ENCODE measurements around the gene PDZRN4.

PDZRN4 gene

GRCh38 chr12:41459906-41460214 is 271.7 kb downstream of the PDZRN4 start:
- DNase-seq (ENCODE audit: low read depth): no peak

- no peak for DNase-seq (ENCODE audit: low read depth)
Observed at GRCh38 chr12:41460906-41461305, 272.8 kb downstream of the PDZRN4 start.

- no peak for DNase-seq (ENCODE audit: low read depth)
Observed at GRCh38 chr12:41462312-41462711, 274.2 kb downstream of the PDZRN4 start.

GRCh38 chr12:41465526-41465925 is 277.4 kb downstream of the PDZRN4 start:
- no peak for DNase-seq (ENCODE audit: low read depth)

- DNase-seq (ENCODE audit: low read depth): no peak
Observed at GRCh38 chr12:41466300-41466699, 278.2 kb downstream of the PDZRN4 start.

- DNase-seq (ENCODE audit: low read depth): no peak
Observed at GRCh38 chr12:41466802-41467201, 278.7 kb downstream of the PDZRN4 start.

GRCh38 chr12:41467591-41468325 is 279.6 kb downstream of the PDZRN4 start:
- no peak for DNase-seq (ENCODE audit: low read depth)

GRCh38 chr12:41468341-41468740 is 280.2 kb downstream of the PDZRN4 start:
- DNase-seq (ENCODE audit: low read depth): no peak

- no peak for DNase-seq (ENCODE audit: low read depth)
Observed at GRCh38 chr12:41468756-41469155, 280.6 kb downstream of the PDZRN4 start.

- DNase-seq (ENCODE audit: low read depth): no peak
Observed at GRCh38 chr12:41473441-41473840, 285.3 kb downstream of the PDZRN4 start.

- no peak for DNase-seq (ENCODE audit: low read depth)
Observed at GRCh38 chr12:41474001-41474400, 285.9 kb downstream of the PDZRN4 start.

- DNase-seq (ENCODE audit: low read depth): no peak
Observed at GRCh38 chr12:41476499-41477439, 288.6 kb downstream of the PDZRN4 start.

GRCh38 chr12:41479426-41479825 is 291.3 kb downstream of the PDZRN4 start:
- no peak for DNase-seq (ENCODE audit: low read depth)

GRCh38 chr12:41485203-41485602 is 297.1 kb downstream of the PDZRN4 start:
- no peak for DNase-seq (ENCODE audit: low read depth)

GRCh38 chr12:41486718-41487117 is 298.6 kb downstream of the PDZRN4 start:
- no peak for DNase-seq (ENCODE audit: low read depth)

- no peak for DNase-seq (ENCODE audit: low read depth)
Observed at GRCh38 chr12:41496009-41496408, 307.9 kb downstream of the PDZRN4 start.

GRCh38 chr12:41497409-41497808 is 309.3 kb downstream of the PDZRN4 start:
- no peak for DNase-seq (ENCODE audit: low read depth)

- DNase-seq (ENCODE audit: low read depth): no peak
Observed at GRCh38 chr12:41504976-41505375, 316.9 kb downstream of the PDZRN4 start.

- no peak for DNase-seq (ENCODE audit: low read depth)
Observed at GRCh38 chr12:41507286-41507685, 319.2 kb downstream of the PDZRN4 start.

GRCh38 chr12:41509271-41510055 is 321.3 kb downstream of the PDZRN4 start:
- DNase-seq (ENCODE audit: low read depth): no peak

- DNase-seq (ENCODE audit: low read depth): no peak
Observed at GRCh38 chr12:41510470-41510869, 322.4 kb downstream of the PDZRN4 start.

GRCh38 chr12:41511247-41511646 is 323.1 kb downstream of the PDZRN4 start:
- no peak for DNase-seq (ENCODE audit: low read depth)

GRCh38 chr12:41512497-41512896 is 324.4 kb downstream of the PDZRN4 start:
- no peak for DNase-seq (ENCODE audit: low read depth)

All from activated T-helper 9 cell treated with anti-CD3 and anti-CD28 coated beads, Interleukin-2, amount 50 U/mL, for 16 hours (primary cell).